HepG2 (cell line): ENCODE measurements around the gene PDRG1.

Experiments
- PHF8 ChIP-seq: sonication (generic); formaldehyde crosslinking; IDR thresholded peaks from 2 replicates; pipeline ENCODE4 v1.5.0; 2020; ENCODE audit warnings: missing genetic modification reagents
- YY1 ChIP-seq: IDR thresholded peaks from 2 replicates; pipeline ENCODE4 v1.6.1; 2011; ENCODE audit warnings: low read length, low read depth, moderate library complexity, mild to moderate bottlenecking; ENCODE audit not compliant: insufficient read depth, insufficient replicate concordance
- ZIK1 ChIP-seq: sonication (generic); formaldehyde crosslinking; IDR thresholded peaks from 2 replicates; pipeline ENCODE4 v1.5.0; 2020; ENCODE audit warnings: mild to moderate bottlenecking, low read depth, missing genetic modification reagents, borderline replicate concordance
- ZSCAN22 ChIP-seq: sonication (generic); formaldehyde crosslinking; IDR thresholded peaks from 2 replicates; pipeline ENCODE4 v1.4.0; 2020; ENCODE audit warnings: mild to moderate bottlenecking, missing genetic modification reagents

DNA sequence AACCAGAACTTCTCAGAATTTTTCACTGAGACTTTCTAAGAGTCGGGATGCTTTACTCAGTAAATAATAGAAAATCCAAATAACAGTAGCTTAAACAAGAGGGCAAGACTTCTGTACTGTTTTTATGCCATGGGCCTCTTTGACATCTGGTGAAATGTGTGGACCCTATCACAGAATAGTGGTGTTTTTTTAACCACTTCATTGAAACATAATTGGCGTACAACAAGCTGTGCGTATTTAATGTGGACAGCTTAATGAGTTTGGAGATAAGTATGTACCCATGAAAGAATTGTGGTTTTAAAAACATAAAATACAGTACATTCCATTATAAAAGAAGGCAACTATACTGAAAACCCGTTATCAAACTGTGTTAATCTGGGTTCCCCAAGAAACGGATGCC, 37.7 kb downstream of the PDRG1 start:
- TF ChIP-seq ZSCAN22 (CRISPR knock-in tag) (no peak), ZIK1 (CRISPR knock-in tag) (no peak), PHF8 (CRISPR knock-in tag) (no peak), YY1 (no peak)
